ENCODE measurements around the gene C8B. TPM values are rescaled to one million over a fixed set of nuclear protein-coding genes. Genes with fewer than 3 reads are reported as not detected.

The C8B gene
- total RNA-seq, 1 donor from 2014 or later: not detected

DNA sequence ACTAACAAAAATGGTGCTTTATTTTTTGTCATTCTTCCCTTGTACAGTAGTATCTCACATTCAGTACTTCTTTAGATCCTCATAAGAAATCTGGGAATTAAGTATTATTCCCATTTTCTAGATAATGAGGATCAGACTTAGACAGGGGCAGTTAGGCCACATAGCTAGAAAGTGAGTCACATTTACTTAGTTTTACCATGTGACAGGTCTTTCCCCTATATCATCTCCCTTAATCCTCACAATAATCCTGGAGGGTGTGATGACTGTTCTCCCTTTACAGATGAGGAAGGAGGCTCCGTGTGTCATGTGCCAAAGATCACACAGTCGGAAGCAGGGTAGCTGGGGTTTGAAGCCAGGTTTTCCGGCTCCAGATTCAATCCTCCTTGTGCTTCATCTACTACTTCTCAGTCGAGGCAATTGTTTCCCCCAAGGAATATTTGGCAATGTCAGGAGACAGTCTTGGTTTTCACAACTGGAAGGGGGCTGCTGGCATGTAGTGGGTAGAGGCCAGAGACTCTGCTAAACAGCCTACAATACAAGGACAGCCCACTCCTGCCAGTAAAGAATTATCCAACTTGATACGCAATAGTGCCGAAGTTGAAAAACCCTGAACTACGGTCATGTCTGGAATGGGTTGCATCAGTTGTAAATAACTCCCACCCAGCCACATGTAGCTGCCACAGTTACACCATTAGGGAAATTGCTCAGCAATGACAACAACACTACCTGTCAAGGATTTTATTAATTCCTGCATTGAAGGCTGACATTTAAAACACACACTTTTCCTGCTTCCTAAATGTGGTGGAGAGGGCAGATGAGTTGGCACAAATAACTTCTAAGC, 54.5 kb downstream of the C8B start:
- intact Hi-C loops (cut with DNase I): no loop called here
- no peak for DNase-seq (ENCODE audit: low spot score)
- no peak for ATAC-seq

DNA sequence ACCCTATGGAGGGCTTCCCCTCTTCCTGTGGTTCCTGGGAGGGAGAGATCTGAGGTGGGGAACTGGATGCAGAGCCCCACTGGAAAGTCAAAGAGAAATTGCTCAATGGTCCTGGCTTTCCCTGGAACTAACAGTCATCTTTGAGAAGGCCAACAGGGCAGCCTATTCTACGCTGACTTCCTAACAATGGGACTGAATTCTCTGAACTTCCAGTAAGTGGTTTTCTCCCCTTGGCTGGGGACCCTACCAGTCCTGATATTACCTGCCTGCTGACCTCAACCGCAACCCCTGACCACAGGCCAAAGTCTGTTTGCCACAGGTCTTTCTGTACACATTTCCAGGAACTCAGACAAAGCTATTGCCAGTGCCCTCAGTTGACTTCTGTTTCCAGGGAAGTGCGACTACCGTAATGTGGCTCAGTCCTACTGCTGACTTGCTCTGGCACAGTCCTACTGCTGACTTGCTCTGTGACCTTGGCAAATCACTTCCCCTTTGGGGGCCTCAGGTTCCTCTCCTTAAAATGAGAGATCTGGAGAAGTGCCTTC, 55.3 kb downstream of the C8B start:
- intact Hi-C loops (cut with DNase I): no loop called here

GRCh38 chr1:56908619-56909221, 57.1 kb downstream of the C8B start:
- ATAC-seq (no peak), DNase-seq (ENCODE audit: low spot score) (no peak)
- intact Hi-C loops (cut with DNase I): no loop called here

More for the DNA sequence above, 55.3 kb downstream of the C8B start:
- DNase-seq (ENCODE audit: low spot score) (no peak), ATAC-seq (peak; percentile 50)

- intact Hi-C loops (cut with DNase I): no loop called here
- DNase-seq (ENCODE audit: low spot score): no peak
- no peak for ATAC-seq
Observed at GRCh38 chr1:56905667-56906066, 60.1 kb downstream of the C8B start.

DNA sequence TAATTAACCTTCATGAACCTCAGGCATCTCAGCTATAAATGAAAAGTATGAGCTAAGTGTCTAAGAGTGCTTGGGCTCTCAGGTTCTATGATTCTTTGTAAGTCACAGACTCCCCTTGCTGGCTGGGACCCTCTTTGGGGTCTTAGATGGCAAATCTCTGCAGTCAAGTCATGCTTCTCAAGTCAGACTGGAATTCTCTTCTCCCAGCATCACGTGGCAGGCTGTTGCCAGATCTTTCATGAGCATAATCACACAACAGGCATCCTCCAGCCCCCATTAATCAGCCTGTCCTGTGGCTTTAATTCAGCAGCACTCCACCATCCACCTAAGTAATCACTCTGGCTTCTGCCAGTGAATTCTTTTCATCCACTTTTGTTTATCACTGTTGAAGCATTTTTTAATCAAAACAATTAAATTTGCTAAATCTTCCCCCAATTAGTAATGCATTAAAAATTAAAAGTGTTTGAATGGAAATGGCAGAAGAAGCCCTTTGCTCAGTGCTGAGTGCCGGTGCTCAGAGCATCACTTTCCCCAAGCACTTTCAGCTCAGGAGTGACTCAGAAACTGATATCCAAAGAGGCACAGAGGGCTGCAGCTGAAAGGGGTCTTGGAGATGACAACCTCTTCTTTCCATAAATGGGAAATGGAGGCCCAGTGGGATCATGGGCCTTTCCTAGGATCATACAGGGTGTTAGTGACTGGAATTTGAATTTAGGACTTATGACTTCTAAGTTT, 61.0 kb downstream of the C8B start:
- ATAC-seq (no peak), DNase-seq (ENCODE audit: low spot score) (no peak)
- intact Hi-C loops (cut with DNase I): no loop called here

GRCh38 chr1:56903778-56904177, 62.0 kb downstream of the C8B start:
- no peak for ATAC-seq
- intact Hi-C loops (cut with DNase I): no loop called here
- no peak for DNase-seq (ENCODE audit: low spot score)

- intact Hi-C loops (cut with DNase I): no loop called here
- no peak for DNase-seq (ENCODE audit: low spot score)
- no peak for ATAC-seq
Observed at GRCh38 chr1:56901716-56902115, 64.1 kb downstream of the C8B start.

- no peak for ATAC-seq
- DNase-seq (ENCODE audit: low spot score): no peak
- intact Hi-C loops (cut with DNase I): no loop called here
Observed at GRCh38 chr1:56898879-56899278, 66.9 kb downstream of the C8B start.

DNA sequence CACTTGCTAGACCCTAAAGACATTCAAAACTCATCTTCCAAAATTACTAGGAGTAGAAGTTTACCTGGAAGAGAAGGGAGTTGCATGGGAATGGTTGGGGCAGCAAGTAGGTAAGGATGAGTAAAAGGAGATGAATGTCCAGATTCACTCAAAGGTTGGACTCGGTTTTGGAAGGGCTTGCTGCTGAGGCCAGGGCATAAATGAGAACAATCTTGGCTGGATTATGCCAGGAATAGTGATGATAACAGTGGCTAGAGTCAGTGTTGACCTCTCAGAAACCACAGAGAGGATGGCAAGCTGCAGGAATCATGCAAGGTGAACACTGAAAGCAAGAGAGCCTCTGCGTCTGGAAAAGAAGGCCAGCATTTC, 67.8 kb downstream of the C8B start:
- no peak for ATAC-seq
- intact Hi-C loops (cut with DNase I): no loop called here
- no peak for DNase-seq (ENCODE audit: low spot score)

DNA sequence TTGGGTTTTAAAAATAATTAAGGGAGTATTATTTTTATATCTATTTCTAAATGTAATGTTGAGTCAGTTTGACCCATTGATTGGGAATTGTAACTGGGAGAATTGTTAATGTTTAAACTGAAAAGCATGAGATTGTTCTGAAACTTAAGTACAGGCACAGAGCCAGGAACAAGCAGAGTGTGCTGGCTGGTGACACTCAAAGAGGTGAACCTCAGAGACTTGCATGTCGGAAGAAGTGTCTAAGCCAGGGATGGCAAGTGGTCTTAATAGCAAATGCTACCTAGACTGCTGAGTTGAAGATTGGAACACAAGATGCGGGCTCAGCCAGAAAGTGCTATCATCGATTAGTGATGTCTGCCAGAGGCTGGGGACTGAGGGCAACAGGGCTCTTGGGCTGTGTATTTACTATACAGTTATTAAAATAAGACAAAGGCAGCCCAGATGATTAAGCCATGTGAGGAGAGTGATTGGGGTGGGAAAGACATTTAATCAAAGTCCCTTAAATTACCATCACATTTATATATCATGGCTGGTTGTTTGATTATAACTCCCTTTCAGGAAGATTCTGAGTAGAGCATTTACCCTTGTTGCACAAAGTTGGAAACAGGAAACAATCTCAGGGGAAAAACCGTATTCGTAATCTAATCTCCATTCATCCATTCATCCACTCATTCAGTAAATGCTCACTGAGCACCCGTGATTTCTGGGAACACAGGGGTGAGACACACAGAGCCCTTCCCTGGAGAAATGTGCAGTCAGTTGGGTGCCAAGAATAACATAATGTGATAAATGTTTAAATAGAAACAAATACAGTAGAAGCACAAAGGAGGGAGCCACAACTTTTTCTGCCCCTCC, 68.4 kb downstream of the C8B start:
- ATAC-seq: no peak
- intact Hi-C loops (cut with DNase I): no loop called here

GRCh38 chr1:56894014-56894413, 71.8 kb downstream of the C8B start:
- DNase-seq (ENCODE audit: low spot score) (no peak), ATAC-seq (no peak)
- intact Hi-C loops (cut with DNase I): no loop called here

More for the DNA sequence above, 68.4 kb downstream of the C8B start:
- no peak for DNase-seq (ENCODE audit: low spot score)

DNA sequence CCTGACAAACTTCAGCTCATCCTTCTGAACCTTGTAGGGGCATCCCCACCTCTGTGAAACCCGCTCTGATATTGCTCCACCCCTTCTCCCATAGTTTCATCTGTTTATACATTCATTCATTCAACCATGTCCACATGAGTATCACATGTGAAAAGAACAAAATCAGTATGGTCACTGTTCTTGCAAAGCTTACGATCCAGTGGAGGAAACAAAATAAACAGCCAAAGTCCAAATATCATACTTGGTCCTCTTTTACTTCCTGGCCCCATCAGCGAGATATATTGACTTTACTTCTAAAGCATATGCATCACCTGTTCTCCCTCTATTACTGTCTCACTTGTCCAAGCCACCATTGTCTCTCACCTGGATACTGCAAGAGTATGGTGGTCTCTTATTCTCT, 75.6 kb downstream of the C8B start:
- ATAC-seq (no peak), DNase-seq (ENCODE audit: low spot score) (no peak)
- intact Hi-C loops (cut with DNase I): no loop called here

DNA sequence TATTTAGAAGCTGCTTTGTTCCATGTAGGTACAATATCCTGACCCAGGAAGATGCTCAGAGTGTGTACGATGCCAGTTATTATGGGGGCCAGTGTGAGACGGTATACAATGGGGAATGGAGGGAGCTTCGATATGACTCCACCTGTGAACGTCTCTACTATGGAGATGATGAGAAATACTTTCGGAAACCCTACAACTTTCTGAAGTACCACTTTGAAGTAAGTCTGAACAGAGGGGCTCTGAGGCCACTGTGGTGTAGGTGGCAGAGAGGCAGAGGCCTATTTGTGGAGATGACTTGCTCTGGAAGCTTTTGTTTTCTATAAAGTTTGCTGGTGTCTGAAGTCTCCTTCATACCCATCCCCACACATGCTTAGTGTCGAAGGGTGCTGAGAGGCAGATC, 84.4 kb downstream of the C8B start:
- intact Hi-C loops (cut with DNase I): no loop called here

GRCh38 chr1:56880774-56881173, 85.0 kb downstream of the C8B start:
- ATAC-seq: no peak
- no peak for DNase-seq (ENCODE audit: low spot score)
- intact Hi-C loops (cut with DNase I): no loop called here

More for the DNA sequence above, 84.4 kb downstream of the C8B start:
- DNase-seq (ENCODE audit: low spot score) (no peak), ATAC-seq (no peak)

Other genes with a start within 250 kb of the C8B start
- gene FYB2, start 146.6 kb downstream of the C8B start, total RNA-seq: not detected
- not detected for gene C8A, start 111.2 kb downstream of the C8B start, total RNA-seq

Data from sciatic nerve (tissue), 2 donors.